GM19193 (cell line): ENCODE measurements around the gene SS18L1.

Source experiments
- POLR2A ChIP-seq: IDR thresholded peaks from 4 replicates; pipeline ENCODE4 v1.6.1; 2011; ENCODE audit not compliant: insufficient read depth, insufficient read length; ENCODE audit errors: extremely low read depth

Gene SS18L1

DNA sequence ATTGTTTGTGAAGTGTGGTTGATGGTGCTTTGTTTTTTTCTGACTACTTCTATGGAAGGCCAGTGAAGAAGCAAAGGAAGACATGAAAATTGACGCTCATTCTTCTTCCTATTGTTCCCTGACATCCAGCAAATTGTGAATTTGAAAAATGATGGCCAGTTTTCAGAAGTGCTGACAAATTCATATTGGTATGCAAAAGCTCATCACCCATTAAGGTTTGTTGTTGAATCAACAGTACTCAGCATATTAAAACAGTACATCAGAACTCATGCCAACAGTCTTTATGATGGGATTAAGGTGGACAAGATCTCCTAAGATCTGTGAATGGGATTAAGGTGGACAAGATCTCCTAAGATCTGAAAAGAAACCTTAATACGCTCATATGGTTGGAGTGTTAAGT is 38.2 kb downstream of the SS18L1 start:
- TF ChIP-seq POLR2A = no peak

DNA sequence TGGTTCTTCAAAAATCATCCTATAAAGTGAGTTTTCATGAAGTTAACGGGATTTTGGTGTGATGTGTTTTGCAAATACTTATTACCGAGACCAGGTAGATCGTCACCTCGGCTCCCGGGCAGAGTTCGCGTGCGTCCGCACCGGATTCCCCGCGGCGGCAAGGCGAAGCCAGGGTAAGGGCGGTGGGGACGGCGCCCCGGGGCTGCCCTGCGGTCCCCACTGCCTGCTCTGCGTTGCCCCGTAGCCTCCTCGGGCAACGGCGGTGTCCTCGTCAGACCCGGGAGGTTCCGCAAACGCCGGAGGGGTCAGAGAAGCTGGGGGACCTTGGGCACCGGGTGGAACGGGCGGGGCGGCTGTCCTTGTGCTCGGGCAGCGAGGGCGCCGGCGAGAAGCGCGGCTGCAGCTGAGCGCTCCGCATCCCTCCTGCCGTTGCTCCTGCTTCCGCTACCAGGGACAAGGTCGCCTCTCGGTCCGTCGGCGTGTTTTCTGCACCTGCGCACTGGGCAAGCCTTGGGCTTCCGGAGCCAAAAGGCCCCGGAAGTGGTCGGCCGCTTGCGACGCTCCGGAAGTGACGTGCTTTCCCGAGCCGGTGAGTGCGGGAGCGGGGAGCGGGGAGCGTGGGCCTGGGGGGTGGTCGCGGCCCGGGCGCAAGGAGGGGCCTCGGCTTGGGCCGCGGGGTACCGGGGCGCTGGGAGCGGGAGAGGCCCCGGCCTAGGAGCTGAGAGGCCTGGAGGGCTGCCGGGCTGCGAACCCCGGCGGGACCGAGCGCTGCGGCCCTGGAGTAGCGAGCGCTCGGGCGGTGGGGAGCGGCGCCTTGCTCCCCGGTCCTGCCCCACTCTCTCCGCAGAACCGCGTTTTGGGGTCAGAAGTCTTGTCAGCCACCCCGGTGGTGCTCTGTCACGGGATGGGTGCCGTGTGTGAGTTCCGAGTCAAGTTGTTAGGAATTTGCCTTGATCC is 39.2 kb downstream of the SS18L1 start, which contains the start of gene MTG2:
MTG2 (plus strand) TSS at position 560 of the 957 bp plus-strand sequence. CDS start 10,393 bp downstream, outside the sequence.
- peak; percentile 99 for TF ChIP-seq POLR2A

DNA sequence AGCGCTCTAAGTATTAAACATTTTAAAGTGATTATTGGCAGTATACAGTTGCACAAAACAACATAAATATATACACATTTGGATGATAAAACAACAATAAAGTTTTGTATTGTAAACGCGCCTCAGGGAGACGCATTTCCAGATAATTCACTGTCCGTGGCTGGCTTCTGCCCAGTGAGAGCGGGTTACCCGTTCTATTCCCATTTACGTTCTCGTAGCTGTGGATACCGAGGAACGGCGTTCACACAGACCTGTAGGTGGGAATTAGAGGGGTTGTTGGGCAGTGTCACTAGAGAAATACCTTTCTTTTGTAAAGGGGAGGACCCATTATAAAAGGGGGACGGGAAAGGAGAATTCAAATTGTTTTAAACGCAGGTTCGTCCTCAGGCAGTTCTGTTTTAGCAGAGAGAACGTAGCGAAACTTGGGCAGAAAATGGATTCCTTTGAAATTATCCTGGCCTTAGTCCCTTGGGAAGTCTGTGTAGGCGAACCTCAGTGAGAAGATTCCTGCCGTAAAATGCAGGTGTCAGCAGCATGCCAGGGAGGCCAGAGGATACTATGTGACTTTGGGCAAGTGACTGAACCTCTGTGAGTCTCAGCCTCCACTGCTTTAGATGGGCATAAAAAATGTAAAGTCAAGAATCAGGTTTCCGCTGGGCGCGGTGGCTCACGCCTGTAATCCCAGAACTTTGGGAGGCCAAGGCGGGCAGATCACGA is 40.0 kb downstream of the SS18L1 start:
- TF ChIP-seq POLR2A = no peak

DNA sequence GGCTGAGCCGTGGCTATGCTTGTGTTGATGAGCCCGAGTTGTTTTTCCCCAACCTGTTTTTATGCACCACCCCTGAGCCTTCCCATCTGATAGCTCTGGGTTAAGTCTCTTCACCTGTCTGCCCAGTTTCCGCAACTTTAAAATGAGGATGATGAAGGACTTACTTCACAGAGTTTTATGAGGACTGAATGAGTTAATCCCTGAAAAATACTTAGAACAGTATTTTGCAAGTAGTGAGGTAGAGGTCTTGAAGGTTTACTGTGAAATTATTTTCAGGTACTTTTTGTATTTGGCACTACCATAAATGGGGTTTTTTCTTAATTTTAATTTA is 42.5 kb downstream of the SS18L1 start:
- TF ChIP-seq POLR2A = no peak

DNA sequence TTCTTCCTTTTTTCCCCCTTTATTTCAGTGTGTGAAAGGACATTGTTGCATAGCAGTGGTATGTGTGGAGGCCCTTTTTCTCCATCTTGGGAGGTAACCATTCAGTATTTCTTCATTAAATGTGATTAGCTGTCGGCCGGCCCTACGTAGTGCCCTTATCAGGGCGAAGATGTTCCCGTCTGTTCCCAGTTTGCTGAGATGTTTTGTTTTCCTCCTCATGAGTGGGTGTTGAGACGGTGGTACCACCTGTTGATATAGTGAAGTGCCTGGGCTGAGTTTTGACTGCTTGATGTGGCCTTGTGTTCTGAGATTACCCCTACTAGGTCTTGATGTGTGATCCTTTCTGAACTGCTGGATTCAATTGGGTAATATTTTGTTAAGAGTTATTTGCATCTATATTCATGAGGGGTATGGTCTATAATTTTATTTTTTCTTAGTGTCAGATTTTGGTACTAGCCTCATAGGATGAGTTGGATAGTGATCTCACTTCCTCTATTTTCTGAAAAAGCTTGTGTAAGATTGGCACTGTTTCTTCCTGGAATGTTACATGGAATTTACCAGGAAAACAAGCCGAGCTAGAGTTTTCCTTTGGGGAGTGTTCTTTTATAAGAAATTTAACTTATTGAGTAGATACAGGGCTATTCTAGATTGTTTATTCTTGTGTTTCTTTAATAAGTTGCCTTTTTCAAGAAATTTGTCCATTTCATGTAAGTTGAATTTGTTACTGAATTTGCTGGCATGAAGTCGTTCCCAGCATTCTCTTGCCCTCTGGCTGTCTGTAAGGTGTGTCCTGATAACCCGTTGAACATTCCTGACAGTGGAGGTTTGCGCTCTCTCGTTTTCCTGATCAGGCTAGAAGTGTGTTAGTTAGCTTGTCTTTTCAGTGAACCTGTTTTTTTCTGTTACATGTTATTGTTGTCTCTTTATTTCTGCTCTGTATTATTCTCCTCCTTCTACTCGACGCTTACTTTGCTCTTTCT is 43.6 kb downstream of the SS18L1 start:
- no peak for TF ChIP-seq POLR2A

DNA sequence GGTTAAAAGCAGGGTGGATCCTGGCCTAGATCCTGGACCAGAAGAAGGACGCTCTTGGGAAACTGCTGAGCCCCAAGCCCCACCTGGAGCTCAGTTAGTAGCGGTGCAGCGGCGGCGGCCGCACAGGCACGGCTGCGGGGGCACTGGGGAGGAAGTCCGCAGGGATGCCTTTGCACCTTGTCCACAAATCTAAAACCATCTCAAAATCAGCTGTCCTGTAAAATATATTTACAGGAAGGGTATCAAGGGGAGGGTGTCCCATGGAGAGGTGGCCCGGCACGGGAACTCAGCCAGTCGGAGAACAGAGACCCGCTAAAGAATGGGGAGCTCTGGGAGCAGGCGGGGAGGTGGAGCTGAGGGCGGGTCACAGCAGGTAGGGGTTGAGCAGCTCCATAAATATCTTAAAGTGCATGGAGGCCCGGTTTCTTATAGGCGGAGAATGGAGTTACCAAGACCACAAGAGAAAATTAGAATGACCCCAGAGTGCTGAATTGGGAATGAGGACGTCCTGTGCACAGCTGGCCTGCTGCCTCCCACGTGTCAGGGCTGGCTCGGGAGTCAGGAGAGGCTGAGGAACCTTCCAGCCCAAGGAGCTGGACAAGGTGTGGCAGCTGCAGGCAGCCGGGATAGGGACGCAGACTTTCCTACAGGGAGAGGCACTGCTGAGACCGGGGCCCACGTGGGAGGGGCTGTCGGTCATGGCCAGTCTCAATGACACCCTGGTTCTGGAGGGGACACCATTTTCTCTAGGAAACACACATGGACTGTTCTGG is 47.3 kb downstream of the SS18L1 start:
- TF ChIP-seq POLR2A = no peak

DNA sequence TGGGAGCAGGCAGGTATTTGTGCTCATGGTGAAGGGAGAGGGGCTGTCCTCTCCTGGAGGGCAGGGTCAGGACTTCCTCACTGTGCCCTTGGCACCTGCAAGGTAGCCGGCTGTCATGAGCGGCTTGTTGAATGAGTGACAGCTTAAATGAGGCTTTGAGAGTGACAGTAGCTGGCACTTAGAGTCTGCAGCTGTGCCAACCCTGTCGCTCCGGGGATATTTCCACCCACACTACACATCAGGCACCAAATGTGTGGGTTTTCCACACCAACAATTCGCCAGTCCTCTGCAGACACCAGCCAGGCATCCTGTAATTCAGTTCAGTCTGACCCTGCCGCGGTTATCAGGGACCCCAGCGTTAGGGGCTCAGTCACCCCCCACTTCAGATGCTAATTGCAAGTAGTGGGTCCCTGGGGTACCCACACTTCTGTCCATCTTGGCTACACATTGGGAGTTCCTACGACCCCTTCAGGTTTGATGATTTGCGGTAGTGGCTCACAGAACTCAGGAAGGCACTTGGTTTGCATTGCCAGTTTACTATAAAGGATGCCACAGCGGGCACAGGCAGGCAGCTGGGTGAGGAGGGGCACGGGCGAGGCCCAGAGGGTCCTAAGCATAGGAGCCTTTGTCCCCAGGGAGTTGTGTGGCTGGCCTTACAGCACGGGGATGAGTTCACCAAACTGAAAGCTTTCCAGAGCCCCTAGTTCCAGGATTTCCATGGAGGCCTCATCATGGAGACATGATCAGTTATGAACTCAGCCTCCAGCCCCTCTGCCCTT is 48.4 kb downstream of the SS18L1 start:
- no peak for TF ChIP-seq POLR2A

DNA sequence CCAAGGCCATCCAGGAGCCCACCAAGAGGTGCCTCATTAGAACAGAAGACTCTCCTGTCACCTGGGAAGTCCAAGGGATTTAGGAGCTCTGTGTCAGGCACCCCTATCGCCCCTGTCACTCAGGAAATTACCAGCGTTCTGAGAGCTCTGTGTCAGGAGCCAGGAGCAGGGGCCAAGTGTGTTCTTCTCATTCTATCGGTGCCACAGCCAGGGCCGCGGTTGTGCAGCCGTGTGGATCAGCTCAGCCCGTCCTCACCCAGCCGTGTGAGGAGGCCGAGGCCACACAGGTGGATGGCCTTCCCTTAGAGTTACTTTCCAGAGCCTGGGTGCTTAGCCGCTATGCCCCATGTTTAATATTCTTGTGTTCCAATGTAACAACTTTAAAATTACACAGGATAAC is 49.1 kb downstream of the SS18L1 start:
- TF ChIP-seq POLR2A = no peak

DNA sequence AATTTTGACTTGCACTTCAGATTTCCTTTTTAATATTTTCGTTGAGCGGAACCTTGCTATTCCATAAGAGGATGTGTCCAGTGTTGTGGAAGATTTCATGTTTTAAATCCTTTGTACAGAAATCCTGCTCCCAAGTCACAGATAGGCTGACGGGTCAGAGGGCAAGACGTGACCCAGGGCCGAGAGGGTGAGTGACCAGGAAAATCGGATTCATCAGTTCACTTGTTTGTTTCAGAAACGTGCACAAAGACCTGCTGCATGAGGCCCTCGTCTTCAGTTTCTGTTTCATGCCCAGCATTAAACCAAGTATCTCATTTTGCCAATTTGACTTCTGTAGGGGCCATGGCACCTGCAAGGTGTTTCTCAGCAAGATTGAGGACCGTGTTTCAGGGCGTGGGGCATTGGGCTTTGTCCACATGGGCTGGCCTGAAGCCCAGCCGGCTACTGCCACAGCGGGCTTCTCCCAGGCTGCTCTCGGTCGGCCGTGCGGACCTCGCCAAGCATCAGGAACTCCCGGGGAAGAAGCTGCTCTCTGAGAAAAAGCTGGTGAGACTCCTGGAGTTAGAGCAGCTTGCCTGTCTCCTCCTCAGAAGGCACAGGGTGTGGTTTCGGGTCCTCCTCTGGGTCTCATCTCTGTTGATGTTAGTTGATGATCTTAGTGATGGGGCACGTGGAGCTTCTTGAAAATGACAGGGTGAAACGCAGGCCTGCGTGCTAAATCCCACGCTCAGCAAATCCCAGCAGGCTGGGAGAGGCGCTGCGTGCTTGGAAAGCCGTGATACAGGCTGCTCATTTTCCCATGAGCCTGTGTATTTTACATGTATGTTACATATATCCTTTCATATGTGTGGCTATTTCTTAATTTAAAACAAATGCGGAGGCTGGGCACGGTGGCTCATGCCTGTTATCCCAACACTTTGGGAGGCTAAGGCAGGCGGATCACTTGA is 49.8 kb downstream of the SS18L1 start:
- TF ChIP-seq POLR2A = no peak

DNA sequence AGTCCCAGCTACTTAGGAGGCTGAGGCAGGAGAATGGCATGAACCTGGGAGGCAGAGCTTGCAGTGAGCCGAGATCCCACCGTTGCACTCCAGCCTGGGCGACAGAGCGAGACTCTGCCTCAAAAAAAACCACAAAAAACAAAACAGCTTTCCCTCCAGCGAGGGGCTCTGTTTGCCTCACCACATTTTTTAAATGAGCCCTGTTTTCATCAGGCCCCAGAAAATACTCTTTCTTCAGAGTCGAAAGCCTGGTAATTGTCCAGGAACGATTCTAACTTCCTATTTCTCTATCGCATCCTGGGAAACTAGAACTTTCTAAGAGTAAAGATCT is 51.5 kb downstream of the SS18L1 start:
- TF ChIP-seq POLR2A = no peak

DNA sequence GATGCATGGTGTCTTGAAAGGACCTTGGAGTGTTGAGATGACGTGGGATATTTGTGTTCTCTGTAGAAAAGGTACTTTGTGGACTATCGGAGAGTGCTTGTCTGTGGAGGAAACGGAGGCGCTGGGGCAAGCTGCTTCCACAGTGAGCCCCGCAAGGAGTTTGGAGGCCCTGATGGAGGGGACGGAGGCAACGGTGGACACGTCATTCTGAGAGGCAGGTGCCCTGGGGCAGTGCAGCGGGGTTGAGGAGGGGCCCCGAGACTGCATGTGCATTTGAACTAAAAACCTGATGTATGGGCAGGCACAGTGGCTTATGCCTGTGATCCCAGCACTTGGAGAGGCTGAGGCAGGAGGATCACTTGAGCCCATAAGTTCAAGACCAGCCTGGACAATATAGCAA is 52.2 kb downstream of the SS18L1 start:
- no peak for TF ChIP-seq POLR2A

DNA sequence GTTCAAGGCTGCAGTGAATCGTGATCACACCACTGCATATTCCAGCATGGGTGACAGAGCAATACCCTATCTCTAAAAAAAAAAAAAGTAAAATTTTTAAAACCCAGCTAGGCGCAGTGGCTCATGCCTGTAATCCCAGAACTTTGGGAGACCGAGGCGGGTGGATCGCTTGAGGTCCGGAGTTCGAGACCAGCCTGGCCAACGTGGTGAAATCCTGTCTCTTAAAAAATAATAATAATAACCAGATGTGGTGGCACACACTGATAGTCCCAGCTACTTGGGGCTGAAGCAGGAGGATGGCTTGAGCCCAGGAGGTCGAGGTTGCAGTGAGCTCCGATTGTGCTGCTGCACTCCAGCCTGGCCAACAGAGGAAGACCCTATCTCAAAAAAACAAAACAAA is 52.7 kb downstream of the SS18L1 start:
- no peak for TF ChIP-seq POLR2A

DNA sequence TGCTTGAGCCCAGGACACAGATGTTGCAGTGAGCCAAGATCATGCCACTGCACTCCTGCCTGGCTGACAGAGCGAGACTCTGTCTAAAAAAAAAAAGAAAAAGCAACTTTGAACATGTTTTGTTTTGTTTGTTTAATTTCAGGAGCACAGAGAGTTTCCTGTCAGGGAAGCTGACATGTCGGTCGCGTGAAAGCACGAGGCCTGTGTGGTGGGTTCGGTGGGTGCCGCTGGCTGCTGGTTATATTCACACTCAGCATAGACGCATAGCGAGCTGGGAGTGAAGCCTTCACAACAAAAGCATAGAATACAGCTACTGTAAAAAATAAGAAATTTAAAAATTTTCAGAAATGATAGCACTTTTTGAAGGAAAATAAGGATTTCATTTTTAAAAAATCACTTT is 53.7 kb downstream of the SS18L1 start:
- no peak for TF ChIP-seq POLR2A

DNA sequence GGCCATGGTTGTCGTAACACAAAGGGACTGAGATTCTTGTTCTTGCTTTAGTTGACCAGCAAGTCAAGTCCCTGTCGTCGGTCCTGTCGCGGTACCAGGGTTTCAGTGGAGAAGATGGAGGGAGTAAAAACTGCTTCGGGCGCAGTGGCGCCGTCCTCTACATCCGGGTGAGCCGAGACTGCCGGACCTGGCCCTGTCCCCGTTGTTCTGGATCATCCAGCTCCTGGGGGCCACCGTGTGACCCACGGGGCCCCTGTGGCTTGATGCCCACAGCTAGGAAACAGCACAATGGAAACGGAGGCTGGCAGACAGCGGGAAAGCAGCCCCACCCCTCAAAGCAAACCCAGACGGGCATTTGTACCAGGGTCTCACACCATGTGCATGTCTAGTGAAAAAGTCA is 54.2 kb downstream of the SS18L1 start:
- no peak for TF ChIP-seq POLR2A
